ENCODE results near the gene TROAP. TPM values are rescaled to one million over a fixed set of nuclear protein-coding genes. Genes with fewer than 3 reads are reported as not detected.

TROAP gene
- total and polyA plus RNA-seq, 9 of the 15 experiments (the other 6 are each of a cell fraction or from before 2014, with no cell fraction given), result 46.4 to 171 (median 59.8) TPM

- peaks cover 70% of the 10 kb centered on the region; the same call in 2 of the 3 replicates for H3K36me3 ChIP-seq (ENCODE audit: control insufficient read depth, insufficient read depth, low read length)
- no peaks in the 10 kb centered on the region for H4K20me1 ChIP-seq (replicated peaks; ENCODE audit: control insufficient read depth, insufficient read depth, low read length)
- H3K9me3 ChIP-seq (replicated peaks; ENCODE audit: control insufficient read depth, insufficient read depth, low read depth, low read length), result no peaks in the 10 kb centered on the region
- no peak for DNase-seq (ENCODE audit: extremely low read depth in 1 of 4, low spot score in 3 of 4)
- no peak overlapping the region for H3K4me2 ChIP-seq (ENCODE audit: insufficient read depth, low read length)
- no peak overlapping the region for H2AFZ ChIP-seq (ENCODE audit: low read depth, low read length)
- intact Hi-C loops (cut with micrococcal nuclease), result no loop called here
- peaks cover 3% of the 10 kb centered on the region for H3K9me1 ChIP-seq (ENCODE audit: control insufficient read depth, insufficient read depth, low read length)
- no peak overlapping the region for H3K4me3 ChIP-seq
- POLR2A ChIA-PET, result no interaction called here
- H3K9ac ChIP-seq (ENCODE audit: insufficient read depth in 1 of 2, low read depth in 2 of 2, low read length in 2 of 2), result peak overlapping the region in 1 of 2 experiments; percentile 43; a peak in 1 of 4 replicates
- no peak for ATAC-seq
- FAIRE-seq, result no peak
- 96% methylated on average over 12 of the region's 12 CpGs for WGBS (ENCODE audit: insufficient coverage, low coverage, missing lambda C conversion rate)
- in situ Hi-C loops (cut with MboI), result no loop called here
- no TSS peak for BruUV-seq (replicated peaks)
- TF ChIP-seq HDAC1 (IDR thresholded peaks at IDR 0.05) (no peak), CREM (IDR thresholded peaks at IDR 0.05; ENCODE audit: low read depth) (no peak), FOXA1 (IDR thresholded peaks at IDR 0.05; ENCODE audit: borderline replicate concordance) (no peak), MIER1 (IDR thresholded peaks at IDR 0.05; ENCODE audit: low read depth) (no peak), TAF9B (IDR thresholded peaks at IDR 0.05; ENCODE audit: partially characterized antibody) (no peak), TRIM25 (IDR thresholded peaks at IDR 0.05; ENCODE audit: borderline replicate concordance) (no peak), HOMEZ (CRISPR knock-in tag; IDR thresholded peaks at IDR 0.05) (no peak)
- H3K27ac ChIP-seq (ENCODE audit: extremely low read depth, low read depth, low read length), result no peak overlapping the region
- peaks cover 3 to 18% of the 10 kb centered on the region in 2 experiments; a peak in 3 of 5 replicates for H3K4me1 ChIP-seq (replicated peaks in 1 of 2; ENCODE audit: control insufficient read depth in 2 of 2, insufficient read depth in 2 of 2, low read length in 2 of 2)
- CTCF ChIA-PET (ENCODE audit: low intra/inter-chr PET ratio), result no interaction called here
- no peaks in the 10 kb centered on the region for H3K27me3 ChIP-seq (ENCODE audit: control insufficient read depth in 2 of 2, insufficient read depth in 2 of 2, low read length in 2 of 2)
- peaks cover 8% of the 10 kb centered on the region for H3K79me2 ChIP-seq (ENCODE audit: control insufficient read depth, insufficient read depth, low read length)
These were observed 5.8 kb downstream of the TROAP start for GRCh38 chr12:49328816-49329215.

Measured in K562 (cell line).